Aorta (tissue), 5 donors: ENCODE measurements around the gene OR10G3. TPM values are rescaled to one million over a fixed set of nuclear protein-coding genes. Genes with fewer than 3 reads are reported as not detected.

Source experiments
- ATAC-seq: fragments of 200-7000 bp; cut with Tn5 transposase; one replicate; pipeline ENCODE4 v1.9.1; 2022; ENCODE audit warnings: moderate library complexity; ENCODE audit not compliant: low FRiP score
- DNase-seq, 2 donors: peaks; one replicate each; pipeline ENCODE4 v3.0.0-alpha.2; 2020
- H3K27ac ChIP-seq, 2 donors: one replicate each; pipeline ENCODE4 v1.5.1; 2013; ENCODE audit warnings: low read length in 2 of 2, mild to moderate bottlenecking in 2 of 2, moderate library complexity in 2 of 2, control low read depth in 1 of 2, inconsistent platforms in 1 of 2, low read depth in 1 of 2
- H3K27me3 ChIP-seq, 2 donors: one replicate each; pipeline ENCODE4 v1.6.1; 2013; ENCODE audit warnings: control low read depth in 1 of 2, low read length in 1 of 2, mild to moderate bottlenecking in 1 of 2, moderate library complexity in 1 of 2; ENCODE audit not compliant: insufficient read depth in 2 of 2, control insufficient read depth in 1 of 2
- H3K36me3 ChIP-seq, 2 donors: one replicate each; pipeline ENCODE4 v1.6.1; 2013; ENCODE audit warnings: control low read depth in 1 of 2, low read length in 1 of 2, mild to moderate bottlenecking in 1 of 2; ENCODE audit not compliant: insufficient read depth in 2 of 2, control insufficient read depth in 1 of 2
- H3K4me1 ChIP-seq, 2 donors: one replicate each; pipeline ENCODE4 v1.6.1; 2013; ENCODE audit warnings: low read length in 2 of 2, control low read depth in 1 of 2, mild to moderate bottlenecking in 1 of 2, moderate library complexity in 1 of 2; ENCODE audit not compliant: insufficient read depth in 2 of 2, control insufficient read depth in 1 of 2
- H3K4me3 ChIP-seq, 2 donors: one replicate each; pipeline ENCODE4 v1.5.1; 2013; ENCODE audit warnings: low read length in 2 of 2, control low read depth in 1 of 2, mild to moderate bottlenecking in 1 of 2
- H3K9me3 ChIP-seq: one replicate; pipeline ENCODE4 v1.6.1; 2013; ENCODE audit warnings: mild to moderate bottlenecking, low read length; ENCODE audit not compliant: control insufficient read depth
- WGBS, 2 donors: extraction: QIAGEN DNeasy Blood & Tissue Kit; methylation state at CpG; one replicate each; pipeline ENCODE4 v1.1.7; 2013; 5-methylcytosine and 5-hydroxymethylcytosine counted together
- intact Hi-C, 2 donors: fragments of 100-400 bp; cut with DNase I; formaldehyde crosslinking; loops; one replicate each; pipeline versions ENCODE4 v1.14.2 to v1.15.0; 2022
- polyA plus RNA-seq, 2 donors: library from polyadenylated mRNA; stranded (reverse); fragments of 200-250 nt; gene quantifications; one replicate each; pipeline ENCODE4 v1.2.3, GENCODE V29; 2013
- total RNA-seq, 2 donors: library from RNA; stranded (reverse); fragmentation: NEBNext Ultra II Directional; extraction: Animal tissue kit (Norgen Biotek cat#: 25700); gene quantifications; one replicate each; pipeline ENCODE4 v1.2.1, GENCODE V29; 2021
- donor health status: healthy with polysubstance abuse.
- donor health status: Bipolar disorder and iron deficiency.
- donor health status: DM: no; HTN: no; CAD: no.
- donor health status: DM: no; HTN: no; CAD: no.
- donor health status: DM: yes; HTN: yes; CAD: no.

The OR10G3 gene
- total and polyA plus RNA-seq, 4 donors = 0.63 TPM; not detected in 3

GRCh38 chr14:21527318-21527679 lies 52.6 kb downstream of the OR10G3 start:
- no peak for ATAC-seq

GRCh38 chr14:21526672-21527317 lies 53.1 kb downstream of the OR10G3 start:
- H3K27ac ChIP-seq = no peak overlapping the region
- no peaks in the 10 kb centered on the region for H3K36me3 ChIP-seq
- 11 to 13% methylated on average over 13 of the region's 13 CpGs for WGBS, 2 donors
- intact Hi-C loops = loop anchor here in 1 of 2 donors (1.0 kb wide), 1 partner anchor 15 kb away; the partner anchor contains the start of gene METTL3
- no peaks in the 10 kb centered on the region for H3K9me3 ChIP-seq
- no peak for DNase-seq
- no peaks in the 10 kb centered on the region for H3K4me1 ChIP-seq
- no peak for ATAC-seq
- no peaks in the 10 kb centered on the region for H3K27me3 ChIP-seq
- H3K4me3 ChIP-seq = peak overlapping the region; percentile 62 to 97

More at GRCh38 chr14:21527318-21527679, 52.6 kb downstream of the OR10G3 start:
- Histone ChIP-seq H3K4me3 (no peak overlapping the region), H3K4me1 (no peaks in the 10 kb centered on the region), H3K27ac (no peak overlapping the region), H3K36me3 (no peaks in the 10 kb centered on the region), H3K27me3 (no peaks in the 10 kb centered on the region), H3K9me3 (no peaks in the 10 kb centered on the region)
- intact Hi-C loops = no loop called here
- no peak for DNase-seq
- WGBS, 2 donors = 44 to 52% methylated on average over 1 of the region's 1 CpG

GRCh38 chr14:21525962-21526671 lies 53.8 kb downstream of the OR10G3 start, which contains the start of gene SALL2:
SALL2 (minus strand) TSS chr14:21526346; CDS start chr14:21526127, 219 bp downstream.
- peak; percentile 83 to 91 for DNase-seq

GRCh38 chr14:21525571-21525961 lies 54.3 kb downstream of the OR10G3 start:
- ATAC-seq = peak; percentile 43
- DNase-seq = no peak
- intact Hi-C loops = no loop called here
- Histone ChIP-seq H3K36me3 (no peaks in the 10 kb centered on the region), H3K4me3 (peak overlapping the region; percentile 62 to 97), H3K4me1 (no peaks in the 10 kb centered on the region), H3K9me3 (no peaks in the 10 kb centered on the region), H3K27me3 (no peaks in the 10 kb centered on the region), H3K27ac (no peak overlapping the region)
- WGBS, 2 donors = 24 to 36% methylated on average over 8 to 12 of the region's 12 CpGs

More at GRCh38 chr14:21525962-21526671, 53.8 kb downstream of the OR10G3 start, which contains the start of gene SALL2:
- no peaks in the 10 kb centered on the region for H3K36me3 ChIP-seq
- 0 to 1% methylated on average over 35 to 43 of the region's 43 CpGs for WGBS, 2 donors
- peak; percentile 89 for ATAC-seq
- intact Hi-C loops = loop anchor here in 1 of 2 donors (1.0 kb wide), 1 partner anchor 15 kb away; the partner anchor contains the start of gene METTL3
- no peaks in the 10 kb centered on the region for H3K9me3 ChIP-seq
- H3K27ac ChIP-seq = no peak within 1 kb of the TSS
- peak within 1 kb of the TSS; percentile 62 to 97 for H3K4me3 ChIP-seq
- H3K4me1 ChIP-seq = no peaks in the 10 kb centered on the region
- H3K27me3 ChIP-seq = no peaks in the 10 kb centered on the region

GRCh38 chr14:21524575-21525490 lies 55.0 kb downstream of the OR10G3 start:
- Histone ChIP-seq H3K27ac (no peak overlapping the region), H3K9me3 (no peaks in the 10 kb centered on the region), H3K4me3 (no peak overlapping the region), H3K36me3 (no peaks in the 10 kb centered on the region), H3K4me1 (no peaks in the 10 kb centered on the region), H3K27me3 (no peaks in the 10 kb centered on the region)
- 81 to 88% methylated on average over 18 of the region's 18 CpGs for WGBS, 2 donors
- peak in 1 of 2 donors; percentile 76 for DNase-seq
- no peak for ATAC-seq
- intact Hi-C loops = no loop called here

- Histone ChIP-seq H3K27me3 (no peaks in the 10 kb centered on the region), H3K4me3 (no peak overlapping the region), H3K27ac (no peak overlapping the region), H3K4me1 (no peaks in the 10 kb centered on the region), H3K9me3 (no peaks in the 10 kb centered on the region), H3K36me3 (no peaks in the 10 kb centered on the region)
- intact Hi-C loops = no loop called here
- 77 to 78% methylated on average over 7 of the region's 7 CpGs for WGBS, 2 donors
- no peak for DNase-seq
- no peak for ATAC-seq
Observed at GRCh38 chr14:21523203-21523602, 56.7 kb downstream of the OR10G3 start.

GRCh38 chr14:21521501-21521900 lies 58.4 kb downstream of the OR10G3 start:
- Histone ChIP-seq H3K27me3 (no peaks in the 10 kb centered on the region), H3K27ac (no peak overlapping the region), H3K4me3 (no peak overlapping the region), H3K9me3 (no peaks in the 10 kb centered on the region), H3K4me1 (no peaks in the 10 kb centered on the region), H3K36me3 (no peaks in the 10 kb centered on the region)
- ATAC-seq (no peak), DNase-seq (no peak)
- WGBS, 2 donors = 49 to 60% methylated on average over 2 of the region's 2 CpGs
- intact Hi-C loops = no loop called here

GRCh38 chr14:21520767-21521166 lies 59.1 kb downstream of the OR10G3 start:
- no peak overlapping the region for H3K27ac ChIP-seq
- ATAC-seq (no peak), DNase-seq (no peak)
- WGBS, 2 donors = 89 to 93% methylated on average over 1 of the region's 1 CpG
- intact Hi-C loops = no loop called here
- H3K4me3 ChIP-seq = no peak overlapping the region
- no peaks in the 10 kb centered on the region for H3K36me3 ChIP-seq
- H3K27me3 ChIP-seq = no peaks in the 10 kb centered on the region
- H3K4me1 ChIP-seq = no peaks in the 10 kb centered on the region
- no peaks in the 10 kb centered on the region for H3K9me3 ChIP-seq
